IMR-90 (cell line): ENCODE results near the gene TNK1. TPM values are rescaled to one million over a fixed set of nuclear protein-coding genes. Genes with fewer than 3 reads are reported as not detected.

ENCODE experiments used
- ATAC-seq: fragments of 200-7000 bp; cut with Tn5 transposase; 2 replicates; pipeline ENCODE4 v1.9.1; 2020; ENCODE audit warnings: low read depth, mild to moderate bottlenecking, moderate library complexity
- BruUV-seq: library from RNA; stranded (reverse); fragments of 400-500 nt; replicated peaks from 2 replicates; lab custom pipeline; 2021; lab: Mats Ljungman, UMichigan
- CTCF ChIA-PET: fragments of 300-600 bp; formaldehyde crosslinking; extraction: SDS; loops from one replicate; lab custom pipeline; 2021; ENCODE audit warnings: antibody characterized with exemption; lab: Yijun Ruan, JAX
- POLR2A ChIA-PET: fragments of 300-600 bp; sonication (Branson Sonifier 250); formaldehyde crosslinking; loops from one replicate; lab custom pipeline; 2022; ENCODE audit warnings: antibody characterized with exemption; ENCODE audit not compliant: unreplicated experiment; lab: Charles Lee
- DNase-seq: peaks from one replicate; pipeline ENCODE4 v3.0.0; 2013
- H2AFZ ChIP-seq: replicated peaks from 2 replicates; pipeline ENCODE3; 2013; ENCODE audit warnings: low read length, mild to moderate bottlenecking; ENCODE audit not compliant: poor library complexity
- H2AK5ac ChIP-seq: 2 replicates; pipeline ENCODE4 v1.6.1; 2013; ENCODE audit warnings: low read depth, low read length, inconsistent platforms
- H2AK9ac ChIP-seq: replicated peaks from 2 replicates; pipeline ENCODE3; 2013; ENCODE audit warnings: mild to moderate bottlenecking, low read depth, low read length, moderate library complexity; ENCODE audit not compliant: poor library complexity
- H2BK120ac ChIP-seq: 2 replicates; pipeline ENCODE4 v1.6.1; 2013; ENCODE audit warnings: low read depth, low read length, inconsistent platforms
- H2BK15ac ChIP-seq: 3 replicates; pipeline ENCODE4 v1.6.1; 2013; ENCODE audit warnings: low read depth, low read length, inconsistent platforms
- H2BK20ac ChIP-seq: 2 replicates; pipeline ENCODE4 v1.6.1; 2013; ENCODE audit warnings: low read depth, mild to moderate bottlenecking, inconsistent platforms, low read length, moderate library complexity
- H2BK5ac ChIP-seq: 2 replicates; pipeline ENCODE4 v1.6.1; 2013; ENCODE audit warnings: mild to moderate bottlenecking, low read depth, low read length, inconsistent platforms; ENCODE audit not compliant: poor library complexity, severe bottlenecking
- H3K14ac ChIP-seq: replicated peaks from 2 replicates; pipeline ENCODE4 v1.6.1; 2013; ENCODE audit warnings: low read depth, low read length, inconsistent platforms
- H3K18ac ChIP-seq: 2 replicates; pipeline ENCODE4 v1.6.1; 2013; ENCODE audit warnings: low read depth, low read length, control low read depth
- H3K23ac ChIP-seq: 2 replicates; pipeline ENCODE4 v1.6.1; 2013; ENCODE audit warnings: low read depth, low read length, inconsistent platforms
- H3K27ac ChIP-seq: 2 replicates; pipeline ENCODE4 v1.5.1; 2013; ENCODE audit warnings: mild to moderate bottlenecking, control low read depth, low read length; ENCODE audit not compliant: insufficient read depth
- H3K27me3 ChIP-seq: 2 replicates; pipeline ENCODE4 v1.6.1; 2013; ENCODE audit warnings: low read length; ENCODE audit not compliant: control insufficient read depth, insufficient read depth
- H3K36me3 ChIP-seq: 2 replicates; pipeline ENCODE4 v1.6.1; 2013; ENCODE audit warnings: low read length, mixed read lengths; ENCODE audit not compliant: control insufficient read depth, insufficient read depth
- H3K4ac ChIP-seq: 2 replicates; pipeline ENCODE4 v1.6.1; 2013; ENCODE audit warnings: low read depth, low read length, inconsistent platforms
- H3K4me1 ChIP-seq: 2 replicates; pipeline ENCODE4 v1.6.1; 2013; ENCODE audit warnings: low read length, mixed read lengths; ENCODE audit not compliant: control insufficient read depth, insufficient read depth
- H3K4me2 ChIP-seq: 2 replicates; pipeline ENCODE4 v1.6.1; 2013; ENCODE audit warnings: low read depth, mild to moderate bottlenecking, control low read depth, low read length, moderate library complexity
- H3K4me3 ChIP-seq: 2 replicates; pipeline ENCODE4 v1.5.1; 2013; ENCODE audit warnings: low read depth, mild to moderate bottlenecking, control low read depth, low read length, moderate library complexity; ENCODE audit not compliant: insufficient read depth
- H3K56ac ChIP-seq: 2 replicates; pipeline ENCODE4 v1.6.1; 2013; ENCODE audit warnings: low read length, inconsistent platforms; ENCODE audit not compliant: insufficient read depth; ENCODE audit errors: extremely low read depth
- H3K79me1 ChIP-seq, 2 experiments: 2 replicates each; pipeline ENCODE4 v1.6.1; 2013; ENCODE audit warnings: low read length in 2 of 2, inconsistent platforms in 1 of 2, low read depth in 1 of 2
- H3K9ac ChIP-seq: 2 replicates; pipeline ENCODE4 v1.6.1; 2013; ENCODE audit warnings: low read depth, low read length, control low read depth
- H3K9me1 ChIP-seq: 2 replicates; pipeline ENCODE4 v1.6.1; 2013; ENCODE audit warnings: low read length, inconsistent platforms; ENCODE audit not compliant: insufficient read depth
- H3K9me3 ChIP-seq: 2 replicates; pipeline ENCODE4 v1.6.1; 2013; ENCODE audit warnings: low read length; ENCODE audit not compliant: control insufficient read depth, insufficient read depth
- H4K20me1 ChIP-seq: 2 replicates; pipeline ENCODE4 v1.6.1; 2013; ENCODE audit warnings: low read length, inconsistent platforms; ENCODE audit not compliant: insufficient read depth
- H4K5ac ChIP-seq: 2 replicates; pipeline ENCODE4 v1.6.1; 2013; ENCODE audit warnings: mild to moderate bottlenecking, low read depth, low read length, control low read depth
- H4K8ac ChIP-seq, 2 experiments: 2 replicates each; pipeline ENCODE4 v1.6.1; 2013; ENCODE audit warnings: low read depth in 2 of 2, low read length in 2 of 2, control low read depth in 1 of 2, inconsistent platforms in 1 of 2
- H4K91ac ChIP-seq: 2 replicates; pipeline ENCODE4 v1.6.1; 2013; ENCODE audit warnings: low read depth, low read length, inconsistent platforms; ENCODE audit not compliant: insufficient read depth
- BHLHE40 ChIP-seq: fragments of 150-350 bp; IDR thresholded peaks from 2 replicates; pipeline ENCODE4 v1.6.1; 2016; ENCODE audit warnings: mild to moderate bottlenecking, low read depth, low read length
- CEBPB ChIP-seq: IDR thresholded peaks from 2 replicates; pipeline ENCODE4 v1.6.1; 2012; ENCODE audit warnings: low read depth, low read length, improper control_type of control experiment
- CHD1 ChIP-seq: IDR thresholded peaks from 2 replicates; pipeline ENCODE4 v1.6.1; 2012; ENCODE audit warnings: low read depth, low read length, improper control_type of control experiment
- FOS ChIP-seq: fragments of 150-350 bp; IDR thresholded peaks from 2 replicates; pipeline ENCODE4 v1.6.1; 2016; ENCODE audit warnings: low read depth, low read length
- MAFK ChIP-seq: IDR thresholded peaks from 2 replicates; pipeline ENCODE4 v1.6.1; 2012; ENCODE audit warnings: low read depth, low read length, improper control_type of control experiment
- MAZ ChIP-seq: IDR thresholded peaks from 2 replicates; pipeline ENCODE4 v1.6.1; 2012; ENCODE audit warnings: low read depth, mild to moderate bottlenecking, low read length, improper control_type of control experiment, moderate library complexity, borderline replicate concordance
- MXI1 ChIP-seq: IDR thresholded peaks from 2 replicates; pipeline ENCODE4 v1.6.1; 2012; ENCODE audit warnings: low read depth, mild to moderate bottlenecking, low read length, moderate library complexity, borderline replicate concordance
- NFE2L2 ChIP-seq: fragments of 150-350 bp; IDR thresholded peaks from 2 replicates; pipeline ENCODE4 v1.6.1; 2016; ENCODE audit warnings: low read depth, mild to moderate bottlenecking, low read length
- POLR2A ChIP-seq: IDR thresholded peaks from 2 replicates; pipeline ENCODE4 v1.6.1; 2012; ENCODE audit warnings: mild to moderate bottlenecking, low read depth, low read length
- RAD21 ChIP-seq: IDR thresholded peaks from 2 replicates; pipeline ENCODE4 v1.6.1; 2012; ENCODE audit warnings: low read length, improper control_type of control experiment
- RCOR1 ChIP-seq: IDR thresholded peaks from 2 replicates; pipeline ENCODE4 v1.6.1; 2012; ENCODE audit warnings: mild to moderate bottlenecking, low read length, improper control_type of control experiment; ENCODE audit not compliant: insufficient replicate concordance
- RFX5 ChIP-seq: IDR thresholded peaks from 2 replicates; pipeline ENCODE4 v1.8.0; 2012; ENCODE audit warnings: low read depth, mild to moderate bottlenecking, low read length, moderate library complexity
- SMC3 ChIP-seq: fragments of 150-350 bp; IDR thresholded peaks from 2 replicates; pipeline ENCODE4 v1.6.1; 2016; ENCODE audit warnings: low read depth, mild to moderate bottlenecking, antibody characterized with exemption, low read length, moderate library complexity
- USF2 ChIP-seq: fragments of 150-350 bp; IDR thresholded peaks from 2 replicates; pipeline ENCODE4 v1.6.1; 2017; ENCODE audit warnings: mild to moderate bottlenecking, antibody characterized with exemption, low read length, low read depth
- WGBS, 2 experiments: methylation state at CpG; one replicate each; pipeline versions ENCODE4 v1.1.5 to v1.1.7; 2013; ENCODE audit warnings: missing lambda C conversion rate in 2 of 2; ENCODE audit not compliant: insufficient read length in 1 of 2; ENCODE audit errors: extremely low coverage in 2 of 2; 5-methylcytosine and 5-hydroxymethylcytosine counted together
- dilution Hi-C: fragments of 300-500 bp; cut with HindIII; formaldehyde crosslinking; loops from one replicate; pipeline ENCODE4 v1.14.3; 2018; ENCODE audit warnings: low sequenced_read_pairs; ENCODE audit not compliant: unreplicated experiment
- in situ Hi-C: fragments of 300-500 bp; cut with MboI; formaldehyde crosslinking; loops from 3 replicates; pipeline ENCODE4 v1.14.3; 2019; ENCODE audit warnings: low sequenced_read_pairs, inconsistent platforms, mixed read lengths
- intact Hi-C: fragments of 100-400 bp; cut with micrococcal nuclease; formaldehyde crosslinking; loops from 2 replicates; pipeline ENCODE4 v1.10.0; 2022
- polyA plus RNA-seq, 3 experiments: library from polyadenylated mRNA; depleted of rRNA; stranded (reverse); fragments of >200 nt; gene quantifications; 2 replicates each; pipeline ENCODE4 v1.2.3, GENCODE V29; 2012; ENCODE audit warnings: low replicate concordance in 1 of 3
- total RNA-seq: library from RNA; depleted of rRNA; stranded (reverse); fragments of >200 nt; gene quantifications from 2 replicates; pipeline ENCODE4 v1.2.3, GENCODE V29; 2012
- TF ChIP-seq, protein P1 (sequence below): conservative IDR thresholded peaks from 2 replicates; pipeline ENCODE4 v1.5.1; 2012; ENCODE audit warnings: mild to moderate bottlenecking, low read depth, low read length, improper control_type of control experiment
- TF ChIP-seq, protein P2 (sequence below): fragments of 150-350 bp; IDR thresholded peaks from 2 replicates; pipeline ENCODE4 v1.6.1; 2016; ENCODE audit warnings: low read depth, mild to moderate bottlenecking, low read length, moderate library complexity, borderline replicate concordance

The TNK1 gene
- total and polyA plus RNA-seq, 2 of the 4 experiments (the other 2 are of a cell fraction): 0.44 to 0.54 TPM

DNA sequence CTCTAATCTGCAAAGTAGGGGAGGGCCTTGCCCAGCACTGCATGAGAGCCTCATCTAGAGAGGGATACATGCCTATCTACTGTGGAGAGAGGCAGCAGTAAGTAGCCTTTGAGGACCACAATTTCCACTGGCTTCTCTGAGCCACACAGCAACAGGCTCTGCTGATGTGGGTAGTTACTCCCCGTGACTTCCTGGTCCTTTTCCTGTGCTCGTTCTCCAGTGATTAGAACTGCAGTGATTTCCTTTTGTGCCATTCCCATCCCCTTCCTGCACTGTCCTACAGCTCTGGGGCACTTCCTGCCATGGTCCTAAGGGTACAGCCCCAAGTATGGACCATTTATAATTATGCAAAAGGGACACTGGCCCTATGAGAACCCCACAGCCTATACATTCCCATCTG, 10.4 kb downstream of the TNK1 start:
- no peak overlapping the region for H3K14ac ChIP-seq
- H4K91ac ChIP-seq: no peak overlapping the region
- ATAC-seq (no peak), DNase-seq (no peak)
- peaks cover 8% of the 10 kb centered on the region for H3K4me1 ChIP-seq
- no TSS peak for BruUV-seq
- no peak overlapping the region for H3K27ac ChIP-seq
- no peak overlapping the region for H2BK120ac ChIP-seq
- no peak overlapping the region for H3K4me3 ChIP-seq
- no CpG with 5 or more reads among the region's 2 CpGs for WGBS, 2 experiments
- intact Hi-C loops: no loop called here
- in situ Hi-C loops: loop anchor here (5.0 kb wide), 1 partner anchor 34 kb away; the partner anchor contains the start of gene TMEM95
- no peak overlapping the region for H3K23ac ChIP-seq
- TF ChIP-seq SMC3 (no peak), NFE2L2 (no peak), RCOR1 (no peak), CEBPB (no peak), RAD21 (no peak), MAZ (no peak), RFX5 (no peak), MXI1 (no peak), FOS (no peak), USF2 (no peak), MAFK (no peak), BHLHE40 (no peak), POLR2A (no peak), CHD1 (no peak)
- TF ChIP-seq, protein P1, sequence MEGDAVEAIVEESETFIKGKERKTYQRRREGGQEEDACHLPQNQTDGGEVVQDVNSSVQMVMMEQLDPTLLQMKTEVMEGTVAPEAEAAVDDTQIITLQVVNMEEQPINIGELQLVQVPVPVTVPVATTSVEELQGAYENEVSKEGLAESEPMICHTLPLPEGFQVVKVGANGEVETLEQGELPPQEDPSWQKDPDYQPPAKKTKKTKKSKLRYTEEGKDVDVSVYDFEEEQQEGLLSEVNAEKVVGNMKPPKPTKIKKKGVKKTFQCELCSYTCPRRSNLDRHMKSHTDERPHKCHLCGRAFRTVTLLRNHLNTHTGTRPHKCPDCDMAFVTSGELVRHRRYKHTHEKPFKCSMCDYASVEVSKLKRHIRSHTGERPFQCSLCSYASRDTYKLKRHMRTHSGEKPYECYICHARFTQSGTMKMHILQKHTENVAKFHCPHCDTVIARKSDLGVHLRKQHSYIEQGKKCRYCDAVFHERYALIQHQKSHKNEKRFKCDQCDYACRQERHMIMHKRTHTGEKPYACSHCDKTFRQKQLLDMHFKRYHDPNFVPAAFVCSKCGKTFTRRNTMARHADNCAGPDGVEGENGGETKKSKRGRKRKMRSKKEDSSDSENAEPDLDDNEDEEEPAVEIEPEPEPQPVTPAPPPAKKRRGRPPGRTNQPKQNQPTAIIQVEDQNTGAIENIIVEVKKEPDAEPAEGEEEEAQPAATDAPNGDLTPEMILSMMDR: no peak
- TF ChIP-seq, protein P2, sequence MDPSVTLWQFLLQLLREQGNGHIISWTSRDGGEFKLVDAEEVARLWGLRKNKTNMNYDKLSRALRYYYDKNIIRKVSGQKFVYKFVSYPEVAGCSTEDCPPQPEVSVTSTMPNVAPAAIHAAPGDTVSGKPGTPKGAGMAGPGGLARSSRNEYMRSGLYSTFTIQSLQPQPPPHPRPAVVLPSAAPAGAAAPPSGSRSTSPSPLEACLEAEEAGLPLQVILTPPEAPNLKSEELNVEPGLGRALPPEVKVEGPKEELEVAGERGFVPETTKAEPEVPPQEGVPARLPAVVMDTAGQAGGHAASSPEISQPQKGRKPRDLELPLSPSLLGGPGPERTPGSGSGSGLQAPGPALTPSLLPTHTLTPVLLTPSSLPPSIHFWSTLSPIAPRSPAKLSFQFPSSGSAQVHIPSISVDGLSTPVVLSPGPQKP: no peak
- no peak overlapping the region for H3K56ac ChIP-seq
- no peak overlapping the region for H4K8ac ChIP-seq
- dilution Hi-C loops: no loop called here
- H3K9ac ChIP-seq: no peak overlapping the region
- H3K4ac ChIP-seq: no peak overlapping the region
- peaks cover 14 to 32% of the 10 kb centered on the region in 2 experiments for H3K79me1 ChIP-seq
- H2BK5ac ChIP-seq: no peak overlapping the region
- peaks cover 44% of the 10 kb centered on the region for H3K36me3 ChIP-seq
- ChIA-PET POLR2A (no interaction called here), CTCF (no interaction called here)
- H2AFZ ChIP-seq: no peak overlapping the region
- no peak overlapping the region for H4K5ac ChIP-seq
- H3K27me3 ChIP-seq: no peaks in the 10 kb centered on the region
- H2BK15ac ChIP-seq: no peak overlapping the region
- H3K9me1 ChIP-seq: peaks cover 7% of the 10 kb centered on the region; the same call in 1 of the 2 replicates
- no peak overlapping the region for H2AK9ac ChIP-seq
- H3K18ac ChIP-seq: no peak overlapping the region
- H2AK5ac ChIP-seq: no peak overlapping the region
- H3K9me3 ChIP-seq: no peaks in the 10 kb centered on the region
- H3K4me2 ChIP-seq: no peak overlapping the region
- H2BK20ac ChIP-seq: no peak overlapping the region
- H4K20me1 ChIP-seq: no peaks in the 10 kb centered on the region
